Tibial nerve (tissue), 4 donors: Measurements from ENCODE around the gene CIB4. TPM values are rescaled to one million over a fixed set of nuclear protein-coding genes. Genes with fewer than 3 reads are reported as not detected.

Experiments used
- DNase-seq, 2 donors: peaks; one replicate each; pipeline ENCODE4 v3.0.0-alpha.2; 2019; ENCODE audit warnings: low spot score in 2 of 2
- H3K27ac ChIP-seq, 4 donors: fragments of 200-600 bp; sonication (generic) in 3 of 4; one replicate each; pipeline ENCODE4 v1.5.1; 2017 to 2019; ENCODE audit warnings: mild to moderate bottlenecking in 1 of 4
- H3K27me3 ChIP-seq, 2 donors: fragments of 200-600 bp; sonication (generic) in 1 of 2; one replicate each; pipeline versions ENCODE4 v1.5.1 to v1.6.0; 2017 to 2019
- H3K36me3 ChIP-seq, 3 donors: fragments of 200-600 bp; sonication (generic); one replicate each; pipeline ENCODE4 v1.5.1; 2018 to 2019
- H3K4me1 ChIP-seq, 4 donors: fragments of 200-600 bp; sonication (generic) in 3 of 4; one replicate each; pipeline ENCODE4 v1.5.1; 2017 to 2019
- H3K4me3 ChIP-seq, 4 donors: fragments of 200-600 bp; sonication (generic) in 3 of 4; one replicate each; pipeline ENCODE4 v1.5.1; 2017 to 2019; ENCODE audit warnings: mild to moderate bottlenecking in 1 of 4, moderate library complexity in 1 of 4
- H3K9me3 ChIP-seq, 4 donors: fragments of 200-600 bp; sonication (generic) in 3 of 4; one replicate each; pipeline ENCODE4 v1.5.1; 2017 to 2019
- EP300 ChIP-seq, 2 donors: sonication (generic); formaldehyde crosslinking; IDR thresholded peaks; one replicate each; pipeline ENCODE4 v1.6.1; 2017; ENCODE audit warnings: antibody characterized with exemption in 2 of 2, mild to moderate bottlenecking in 1 of 2
- POLR2A ChIP-seq, 2 donors: fragments of 450-650 bp; IDR thresholded peaks; one replicate each; pipeline ENCODE4 v1.6.1; 2017; ENCODE audit warnings: antibody characterized with exemption in 2 of 2, mild to moderate bottlenecking in 2 of 2, moderate library complexity in 2 of 2
- WGBS, 2 donors: methylation state at CpG; one replicate each; pipeline ENCODE4 v1.1.5; 2018; 5-methylcytosine and 5-hydroxymethylcytosine counted together
- total RNA-seq, 4 donors: library from RNA; depleted of rRNA; stranded (reverse); fragments of >200 nt; gene quantifications; one replicate each; pipeline ENCODE4 v1.1.0, GENCODE V29; 2016
- TF ChIP-seq, protein P1 (sequence below), 5 experiments: fragments of 200-600 bp in 3 of 5; fragments of 450-650 bp in 2 of 5; sonication (generic) in 3 of 5; IDR thresholded peaks; one replicate each; pipeline ENCODE4 v1.5.1; 2016 to 2019; ENCODE audit warnings: antibody characterized with exemption in 5 of 5, mild to moderate bottlenecking in 3 of 5, moderate library complexity in 2 of 5

The CIB4 gene
- total RNA-seq, 4 donors from 2014 or later, result not detected

- WGBS, 2 donors, result 86% methylated on average over 6 of the region's 6 CpGs
- Histone ChIP-seq H3K9me3 (no peaks in the 10 kb centered on the region), H3K27ac (no peak overlapping the region), H3K4me1 (no peaks in the 10 kb centered on the region), H3K27me3 (peaks cover 0 to 28% of the 10 kb centered on the region in 2 donors), H3K4me3 (no peak overlapping the region), H3K36me3 (no peaks in the 10 kb centered on the region)
- DNase-seq, result no peak
- TF ChIP-seq EP300 (IDR thresholded peaks at IDR 0.05), result no peak
- no peak for TF ChIP-seq POLR2A (IDR thresholded peaks at IDR 0.05)
- TF ChIP-seq, protein P1, sequence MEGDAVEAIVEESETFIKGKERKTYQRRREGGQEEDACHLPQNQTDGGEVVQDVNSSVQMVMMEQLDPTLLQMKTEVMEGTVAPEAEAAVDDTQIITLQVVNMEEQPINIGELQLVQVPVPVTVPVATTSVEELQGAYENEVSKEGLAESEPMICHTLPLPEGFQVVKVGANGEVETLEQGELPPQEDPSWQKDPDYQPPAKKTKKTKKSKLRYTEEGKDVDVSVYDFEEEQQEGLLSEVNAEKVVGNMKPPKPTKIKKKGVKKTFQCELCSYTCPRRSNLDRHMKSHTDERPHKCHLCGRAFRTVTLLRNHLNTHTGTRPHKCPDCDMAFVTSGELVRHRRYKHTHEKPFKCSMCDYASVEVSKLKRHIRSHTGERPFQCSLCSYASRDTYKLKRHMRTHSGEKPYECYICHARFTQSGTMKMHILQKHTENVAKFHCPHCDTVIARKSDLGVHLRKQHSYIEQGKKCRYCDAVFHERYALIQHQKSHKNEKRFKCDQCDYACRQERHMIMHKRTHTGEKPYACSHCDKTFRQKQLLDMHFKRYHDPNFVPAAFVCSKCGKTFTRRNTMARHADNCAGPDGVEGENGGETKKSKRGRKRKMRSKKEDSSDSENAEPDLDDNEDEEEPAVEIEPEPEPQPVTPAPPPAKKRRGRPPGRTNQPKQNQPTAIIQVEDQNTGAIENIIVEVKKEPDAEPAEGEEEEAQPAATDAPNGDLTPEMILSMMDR (IDR thresholded peaks at IDR 0.05), result no peak
Observed at GRCh38 chr2:26580151-26580550, 61.0 kb downstream of the CIB4 start.

- Histone ChIP-seq H3K4me1 (no peaks in the 10 kb centered on the region), H3K27ac (no peak overlapping the region), H3K27me3 (peaks cover 0 to 24% of the 10 kb centered on the region in 2 donors), H3K36me3 (no peaks in the 10 kb centered on the region), H3K4me3 (no peak overlapping the region), H3K9me3 (no peaks in the 10 kb centered on the region)
- WGBS, 2 donors, result 59 to 61% methylated on average over 5 of the region's 5 CpGs
- TF ChIP-seq, protein P1 (IDR thresholded peaks at IDR 0.05), result no peak
- TF ChIP-seq EP300 (IDR thresholded peaks at IDR 0.05) (no peak), POLR2A (IDR thresholded peaks at IDR 0.05) (no peak)
- no peak for DNase-seq
Observed at GRCh38 chr2:26579723-26580040, 61.5 kb downstream of the CIB4 start.

GRCh38 chr2:26579025-26579722 lies 62.0 kb downstream of the CIB4 start:
- TF ChIP-seq EP300 (IDR thresholded peaks at IDR 0.05) (no peak), POLR2A (IDR thresholded peaks at IDR 0.05) (no peak)
- TF ChIP-seq, protein P1 (IDR thresholded peaks at IDR 0.05), result no peak
- H3K9me3 ChIP-seq, result no peaks in the 10 kb centered on the region
- no peak for DNase-seq
- no peak overlapping the region for H3K27ac ChIP-seq
- H3K4me1 ChIP-seq, result no peaks in the 10 kb centered on the region
- peaks cover 0 to 18% of the 10 kb centered on the region in 2 donors for H3K27me3 ChIP-seq
- H3K4me3 ChIP-seq, result no peak overlapping the region
- 81 to 85% methylated on average over 11 of the region's 11 CpGs for WGBS, 2 donors
- no peaks in the 10 kb centered on the region for H3K36me3 ChIP-seq

GRCh38 chr2:26578581-26578980 lies 62.6 kb downstream of the CIB4 start:
- Histone ChIP-seq H3K4me3 (no peak overlapping the region), H3K36me3 (no peaks in the 10 kb centered on the region), H3K4me1 (no peaks in the 10 kb centered on the region), H3K9me3 (no peaks in the 10 kb centered on the region), H3K27ac (no peak overlapping the region), H3K27me3 (peaks cover 0 to 17% of the 10 kb centered on the region in 2 donors)
- WGBS, 2 donors, result 81 to 82% methylated on average over 5 of the region's 5 CpGs
- no peak for TF ChIP-seq EP300 (IDR thresholded peaks at IDR 0.05)
- TF ChIP-seq, protein P1 (IDR thresholded peaks at IDR 0.05), result no peak
- no peak for TF ChIP-seq POLR2A (IDR thresholded peaks at IDR 0.05)
- no peak for DNase-seq

DNA sequence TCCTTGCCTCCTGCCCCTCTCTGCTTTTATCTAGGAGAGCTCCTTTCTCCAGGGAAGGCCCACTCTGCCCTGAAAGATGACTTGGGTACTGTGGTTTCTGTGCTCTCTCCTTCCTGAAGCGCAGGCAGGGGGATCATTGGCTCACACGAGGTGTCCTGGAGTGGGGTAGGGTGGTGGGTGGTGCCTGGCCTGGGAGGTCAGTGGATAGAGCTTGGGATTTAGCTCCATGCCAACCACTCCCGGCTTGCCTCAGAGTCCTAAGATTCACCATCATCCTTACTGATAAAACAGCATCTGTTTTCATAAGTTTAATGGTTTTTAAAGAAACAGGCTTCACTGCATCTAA lies 63.1 kb downstream of the CIB4 start:
- H3K4me3 ChIP-seq, result no peak overlapping the region
- 55 to 63% methylated on average over 3 of the region's 3 CpGs for WGBS, 2 donors
- no peaks in the 10 kb centered on the region for H3K36me3 ChIP-seq
- H3K4me1 ChIP-seq, result no peaks in the 10 kb centered on the region
- peaks cover 0 to 15% of the 10 kb centered on the region in 2 donors for H3K27me3 ChIP-seq
- no peak overlapping the region for H3K27ac ChIP-seq
- no peak for DNase-seq
- H3K9me3 ChIP-seq, result no peaks in the 10 kb centered on the region
- TF ChIP-seq, protein P1 (IDR thresholded peaks at IDR 0.05), result no peak
